GM12878 (cell line): Measurements from ENCODE around the gene NTM.

Experiments
- NRF1 ChIP-seq: conservative IDR thresholded peaks from 2 replicates; pipeline ENCODE4 v1.6.1; 2011; ENCODE audit warnings: mild to moderate bottlenecking, low read depth, low read length, improper control_type of control experiment
- POLR2AphosphoS5 ChIP-seq: IDR thresholded peaks from 2 replicates; pipeline ENCODE4 v1.6.1; 2011; ENCODE audit warnings: mild to moderate bottlenecking, low read length, inconsistent platforms
- TAF1 ChIP-seq: IDR thresholded peaks from 2 replicates; pipeline ENCODE4 v1.6.1; 2011; ENCODE audit warnings: mild to moderate bottlenecking, low read depth, low read length, borderline replicate concordance
- YBX1 ChIP-seq: fragments of 450-650 bp; IDR thresholded peaks from 2 replicates; pipeline ENCODE4 v1.6.1; 2016; ENCODE audit warnings: antibody characterized with exemption
- TF ChIP-seq, protein P1 (sequence below): fragments of 450-650 bp; IDR thresholded peaks from 2 replicates; pipeline ENCODE4 v1.6.1; 2018; ENCODE audit warnings: borderline replicate concordance, mild to moderate bottlenecking; ENCODE audit not compliant: partially characterized antibody

DNA sequence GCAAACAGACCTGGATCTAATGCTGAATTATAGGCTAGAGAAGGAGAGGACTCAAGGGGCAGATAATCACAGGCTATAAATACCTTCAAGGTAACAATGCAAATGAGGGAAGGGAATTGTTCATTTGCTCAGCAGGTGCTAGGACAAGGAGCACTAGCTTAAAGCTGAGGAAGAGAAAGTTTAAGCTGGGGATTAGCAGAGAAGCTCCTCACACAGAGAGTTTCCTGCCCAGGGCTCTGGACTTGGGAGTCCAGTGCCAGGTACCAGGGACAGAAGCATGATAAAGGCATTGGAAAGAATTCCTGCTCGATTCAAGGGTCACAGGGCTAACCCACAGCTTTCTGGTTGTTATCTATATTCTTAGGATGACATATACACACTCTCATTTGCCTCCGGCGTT, 509.9 kb downstream of the NTM start:
- TF ChIP-seq NRF1, result no peak
- TF ChIP-seq POLR2AphosphoS5, result no peak
- no peak for TF ChIP-seq YBX1
- no peak for TF ChIP-seq TAF1
- TF ChIP-seq, protein P1, sequence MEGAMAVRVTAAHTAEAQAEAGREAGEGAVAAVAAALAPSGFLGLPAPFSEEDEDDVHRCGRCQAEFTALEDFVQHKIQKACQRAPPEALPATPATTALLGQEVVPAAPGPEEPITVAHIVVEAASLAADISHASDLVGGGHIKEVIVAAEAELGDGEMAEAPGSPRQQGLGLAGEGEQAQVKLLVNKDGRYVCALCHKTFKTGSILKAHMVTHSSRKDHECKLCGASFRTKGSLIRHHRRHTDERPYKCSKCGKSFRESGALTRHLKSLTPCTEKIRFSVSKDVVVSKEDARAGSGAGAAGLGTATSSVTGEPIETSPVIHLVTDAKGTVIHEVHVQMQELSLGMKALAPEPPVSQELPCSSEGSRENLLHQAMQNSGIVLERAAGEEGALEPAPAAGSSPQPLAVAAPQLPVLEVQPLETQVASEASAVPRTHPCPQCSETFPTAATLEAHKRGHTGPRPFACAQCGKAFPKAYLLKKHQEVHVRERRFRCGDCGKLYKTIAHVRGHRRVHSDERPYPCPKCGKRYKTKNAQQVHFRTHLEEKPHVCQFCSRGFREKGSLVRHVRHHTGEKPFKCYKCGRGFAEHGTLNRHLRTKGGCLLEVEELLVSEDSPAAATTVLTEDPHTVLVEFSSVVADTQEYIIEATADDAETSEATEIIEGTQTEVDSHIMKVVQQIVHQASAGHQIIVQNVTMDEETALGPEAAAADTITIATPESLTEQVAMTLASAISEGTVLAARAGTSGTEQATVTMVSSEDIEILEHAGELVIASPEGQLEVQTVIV, result no peak
